ENCODE data around the gene NHERF1. TPM values are rescaled to one million over a fixed set of nuclear protein-coding genes. Genes with fewer than 3 reads are reported as not detected.

The NHERF1 gene
- total and polyA plus RNA-seq, 2 of the 13 experiments (the other 11 are each of a cell fraction or from before 2014, with no cell fraction given): 169 to 269 TPM

DNA sequence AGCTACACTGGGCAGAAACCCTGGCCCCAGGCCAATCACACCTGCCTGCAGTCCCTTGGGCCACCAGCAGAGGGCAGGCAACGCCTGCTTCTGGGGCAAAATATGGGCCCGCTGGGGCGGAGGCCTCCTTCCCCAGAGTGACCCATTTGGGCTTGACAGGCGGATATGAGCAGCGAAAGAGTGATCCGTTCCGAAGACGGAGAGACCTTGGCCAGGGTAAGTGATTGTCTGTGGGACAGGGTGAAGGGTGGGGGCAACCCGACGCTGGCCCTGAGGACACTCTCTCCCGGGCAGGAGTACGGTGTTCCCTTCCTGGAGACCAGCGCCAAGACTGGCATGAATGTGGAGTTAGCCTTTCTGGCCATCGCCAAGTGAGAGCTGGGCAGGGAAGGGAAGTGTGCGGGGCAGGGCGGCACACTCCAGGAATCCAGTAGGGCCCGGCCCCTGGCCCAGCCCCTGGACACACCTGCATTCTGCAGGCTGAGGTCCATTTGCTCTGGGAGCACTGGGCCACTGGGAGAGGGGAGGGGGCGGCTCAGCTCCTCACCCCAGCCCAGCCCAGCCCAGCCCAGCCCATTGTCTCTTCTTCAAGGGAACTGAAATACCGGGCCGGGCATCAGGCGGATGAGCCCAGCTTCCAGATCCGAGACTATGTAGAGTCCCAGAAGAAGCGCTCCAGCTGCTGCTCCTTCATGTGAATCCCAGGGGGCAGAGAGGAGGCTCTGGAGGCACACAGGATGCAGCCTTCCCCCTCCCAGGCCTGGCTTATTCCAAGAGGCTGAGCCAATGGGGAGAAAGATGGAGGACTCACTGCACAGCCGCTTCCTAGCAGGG, 3.5 kb upstream of the NHERF1 start (continued):
- TF ChIP-seq ZNF546 (CRISPR knock-in tag; conservative IDR thresholded peaks at IDR 0.05) (no peak), RBFOX2 (IDR thresholded peaks at IDR 0.05; ENCODE audit: low read depth, low read length) (no peak), ZSCAN21 (CRISPR knock-in tag; IDR thresholded peaks at IDR 0.05; ENCODE audit: borderline replicate concordance) (peak; percentile 53; the same call in 1 of the 2 replicates), MIER2 (CRISPR knock-in tag; IDR thresholded peaks at IDR 0.05) (peak; percentile 50; the same call in 1 of the 2 replicates), PHF20 (CRISPR knock-in tag; IDR thresholded peaks at IDR 0.05) (no peak), NCOA2 (CRISPR knock-in tag; IDR thresholded peaks at IDR 0.05) (peak; percentile 43; the same call in 1 of the 2 replicates), PRPF4 (IDR thresholded peaks at IDR 0.05; ENCODE audit: low read depth, low read length, poor library complexity, severe bottlenecking) (no peak), FOSL2 (CRISPR knock-in tag; IDR thresholded peaks at IDR 0.05) (peak; percentile 64; the same call in 1 of the 2 replicates), ESRRA (CRISPR knock-in tag; IDR thresholded peaks at IDR 0.05; ENCODE audit: low read depth) (no peak), ZFP41 (CRISPR knock-in tag; IDR thresholded peaks at IDR 0.05; ENCODE audit: borderline replicate concordance) (no peak; the same call in 1 of the 2 replicates), YEATS4 (CRISPR knock-in tag; IDR thresholded peaks at IDR 0.05; ENCODE audit: borderline replicate concordance) (no peak; the same call in 1 of the 2 replicates), RXRB (CRISPR knock-in tag; IDR thresholded peaks at IDR 0.05; ENCODE audit: borderline replicate concordance) (no peak), ZNF274 (CRISPR knock-in tag; IDR thresholded peaks at IDR 0.05) (peak; percentile 82), ZNF251 (CRISPR knock-in tag; IDR thresholded peaks at IDR 0.05) (no peak), ZNF605 (CRISPR knock-in tag; IDR thresholded peaks at IDR 0.05) (peak; percentile 70; the same call in 1 of the 2 replicates), HOXA7 (CRISPR knock-in tag; IDR thresholded peaks at IDR 0.05) (no peak), ARNT2 (CRISPR knock-in tag; IDR thresholded peaks at IDR 0.05; ENCODE audit: low read depth) (peak; percentile 78; the same call in 1 of the 2 replicates), ZEB1 (IDR thresholded peaks at IDR 0.05; ENCODE audit: insufficient replicate concordance, low read depth) (no peak), ZNF7 (CRISPR knock-in tag; IDR thresholded peaks at IDR 0.05) (no peak)
- TF ChIP-seq, protein P1, sequence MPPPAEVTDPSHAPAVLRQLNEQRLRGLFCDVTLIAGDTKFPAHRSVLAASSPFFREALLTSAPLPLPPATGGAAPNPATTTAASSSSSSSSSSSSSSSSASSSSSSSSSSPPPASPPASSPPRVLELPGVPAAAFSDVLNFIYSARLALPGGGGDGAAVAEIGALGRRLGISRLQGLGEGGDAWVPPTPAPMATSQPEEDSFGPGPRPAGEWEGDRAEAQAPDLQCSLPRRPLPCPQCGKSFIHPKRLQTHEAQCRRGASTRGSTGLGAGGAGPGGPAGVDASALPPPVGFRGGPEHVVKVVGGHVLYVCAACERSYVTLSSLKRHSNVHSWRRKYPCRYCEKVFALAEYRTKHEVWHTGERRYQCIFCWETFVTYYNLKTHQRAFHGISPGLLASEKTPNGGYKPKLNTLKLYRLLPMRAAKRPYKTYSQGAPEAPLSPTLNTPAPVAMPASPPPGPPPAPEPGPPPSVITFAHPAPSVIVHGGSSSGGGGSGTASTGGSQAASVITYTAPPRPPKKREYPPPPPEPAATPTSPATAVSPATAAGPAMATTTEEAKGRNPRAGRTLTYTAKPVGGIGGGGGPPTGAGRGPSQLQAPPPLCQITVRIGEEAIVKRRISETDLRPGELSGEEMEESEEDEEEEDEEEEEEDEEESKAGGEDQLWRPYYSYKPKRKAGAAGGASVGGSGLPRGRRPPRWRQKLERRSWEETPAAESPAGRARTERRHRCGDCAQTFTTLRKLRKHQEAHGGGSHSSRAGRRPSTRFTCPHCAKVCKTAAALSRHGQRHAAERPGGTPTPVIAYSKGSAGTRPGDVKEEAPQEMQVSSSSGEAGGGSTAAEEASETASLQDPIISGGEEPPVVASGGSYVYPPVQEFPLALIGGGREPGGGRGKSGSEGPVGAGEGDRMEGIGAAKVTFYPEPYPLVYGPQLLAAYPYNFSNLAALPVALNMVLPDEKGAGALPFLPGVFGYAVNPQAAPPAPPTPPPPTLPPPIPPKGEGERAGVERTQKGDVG (CRISPR knock-in tag; IDR thresholded peaks at IDR 0.05; ENCODE audit: borderline replicate concordance): no peak; the same call in 1 of the 2 replicates
- TF ChIP-seq, protein P2, sequence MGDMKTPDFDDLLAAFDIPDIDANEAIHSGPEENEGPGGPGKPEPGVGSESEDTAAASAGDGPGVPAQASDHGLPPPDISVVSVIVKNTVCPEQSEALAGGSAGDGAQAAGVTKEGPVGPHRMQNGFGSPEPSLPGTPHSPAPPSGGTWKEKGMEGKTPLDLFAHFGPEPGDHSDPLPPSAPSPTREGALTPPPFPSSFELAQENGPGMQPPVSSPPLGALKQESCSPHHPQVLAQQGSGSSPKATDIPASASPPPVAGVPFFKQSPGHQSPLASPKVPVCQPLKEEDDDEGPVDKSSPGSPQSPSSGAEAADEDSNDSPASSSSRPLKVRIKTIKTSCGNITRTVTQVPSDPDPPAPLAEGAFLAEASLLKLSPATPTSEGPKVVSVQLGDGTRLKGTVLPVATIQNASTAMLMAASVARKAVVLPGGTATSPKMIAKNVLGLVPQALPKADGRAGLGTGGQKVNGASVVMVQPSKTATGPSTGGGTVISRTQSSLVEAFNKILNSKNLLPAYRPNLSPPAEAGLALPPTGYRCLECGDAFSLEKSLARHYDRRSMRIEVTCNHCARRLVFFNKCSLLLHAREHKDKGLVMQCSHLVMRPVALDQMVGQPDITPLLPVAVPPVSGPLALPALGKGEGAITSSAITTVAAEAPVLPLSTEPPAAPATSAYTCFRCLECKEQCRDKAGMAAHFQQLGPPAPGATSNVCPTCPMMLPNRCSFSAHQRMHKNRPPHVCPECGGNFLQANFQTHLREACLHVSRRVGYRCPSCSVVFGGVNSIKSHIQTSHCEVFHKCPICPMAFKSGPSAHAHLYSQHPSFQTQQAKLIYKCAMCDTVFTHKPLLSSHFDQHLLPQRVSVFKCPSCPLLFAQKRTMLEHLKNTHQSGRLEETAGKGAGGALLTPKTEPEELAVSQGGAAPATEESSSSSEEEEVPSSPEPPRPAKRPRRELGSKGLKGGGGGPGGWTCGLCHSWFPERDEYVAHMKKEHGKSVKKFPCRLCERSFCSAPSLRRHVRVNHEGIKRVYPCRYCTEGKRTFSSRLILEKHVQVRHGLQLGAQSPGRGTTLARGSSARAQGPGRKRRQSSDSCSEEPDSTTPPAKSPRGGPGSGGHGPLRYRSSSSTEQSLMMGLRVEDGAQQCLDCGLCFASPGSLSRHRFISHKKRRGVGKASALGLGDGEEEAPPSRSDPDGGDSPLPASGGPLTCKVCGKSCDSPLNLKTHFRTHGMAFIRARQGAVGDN (CRISPR knock-in tag; IDR thresholded peaks at IDR 0.05): peak; percentile 85
- TF ChIP-seq, protein P3, sequence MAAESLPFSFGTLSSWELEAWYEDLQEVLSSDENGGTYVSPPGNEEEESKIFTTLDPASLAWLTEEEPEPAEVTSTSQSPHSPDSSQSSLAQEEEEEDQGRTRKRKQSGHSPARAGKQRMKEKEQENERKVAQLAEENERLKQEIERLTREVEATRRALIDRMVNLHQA (CRISPR knock-in tag; IDR thresholded peaks at IDR 0.05): 0 out of 2 replicates have a peak, but pooled peaks have one; percentile 40
